SK-N-SH treated with all-trans-retinoic acid at 6 μM for 48 hours (cell line): ENCODE measurements around the gene GNAT3.

ENCODE experiments used
- ATAC-seq: fragments of 200-7000 bp; cut with Tn5 transposase; 3 replicates; pipeline ENCODE4 v1.9.1; 2020; ENCODE audit warnings: mild to moderate bottlenecking, moderate library complexity
- ARNTL ChIP-seq: fragments of 450-650 bp; formaldehyde crosslinking; IDR thresholded peaks from 2 replicates; pipeline ENCODE4 v1.5.0; 2020; ENCODE audit warnings: low read depth, mild to moderate bottlenecking, moderate library complexity, borderline replicate concordance
- BACH2 ChIP-seq: fragments of 250-450 bp; sonication (Bioruptor Pico); IDR thresholded peaks from 2 replicates; pipeline ENCODE4 v1.9.0; 2021; ENCODE audit warnings: mild to moderate bottlenecking, borderline replicate concordance
- CSDC2 ChIP-seq: fragments of 250-450 bp; sonication (Bioruptor Pico); IDR thresholded peaks from 2 replicates; pipeline ENCODE4 v1.5.0; 2020; ENCODE audit warnings: mild to moderate bottlenecking, moderate library complexity
- ESRRG ChIP-seq: fragments of 250-450 bp; sonication (Bioruptor Pico); IDR thresholded peaks from 2 replicates; pipeline ENCODE4 v1.6.1; 2021; ENCODE audit warnings: mild to moderate bottlenecking
- GLIS3 ChIP-seq: fragments of 250-450 bp; sonication (Bioruptor Pico); IDR thresholded peaks from 2 replicates; pipeline ENCODE4 v1.5.0; 2020; ENCODE audit warnings: mild to moderate bottlenecking, moderate library complexity
- ISL1 ChIP-seq: fragments of 250-450 bp; sonication (Bioruptor Pico); IDR thresholded peaks from 2 replicates; pipeline ENCODE4 v2.1.2; 2022; ENCODE audit warnings: mild to moderate bottlenecking, moderate library complexity
- OSR1 ChIP-seq: fragments of 250-450 bp; sonication (Bioruptor Pico); IDR thresholded peaks from 2 replicates; pipeline ENCODE4 v1.8.0; 2022; ENCODE audit warnings: moderate library complexity, mild to moderate bottlenecking, inconsistent platforms
- PPARA ChIP-seq: fragments of 250-450 bp; sonication (Bioruptor Pico); IDR thresholded peaks from 2 replicates; pipeline ENCODE4 v1.5.0; 2020; ENCODE audit warnings: mild to moderate bottlenecking, borderline replicate concordance
- RARB ChIP-seq: fragments of 250-450 bp; sonication (Bioruptor Pico); IDR thresholded peaks from 2 replicates; pipeline ENCODE4 v1.8.0; 2021; ENCODE audit warnings: mild to moderate bottlenecking, moderate library complexity
- SNAI2 ChIP-seq: fragments of 250-450 bp; sonication (Bioruptor Pico); IDR thresholded peaks from 2 replicates; pipeline ENCODE4 v1.5.0; 2020; ENCODE audit warnings: mild to moderate bottlenecking, moderate library complexity
- TCF4 ChIP-seq: fragments of 250-450 bp; sonication (Bioruptor Pico); IDR thresholded peaks from 2 replicates; pipeline ENCODE4 v1.8.0; 2021; ENCODE audit warnings: mild to moderate bottlenecking, moderate library complexity, borderline replicate concordance
- TOX ChIP-seq: fragments of 250-450 bp; sonication (Bioruptor Pico); IDR thresholded peaks from 2 replicates; pipeline ENCODE4 v1.8.0; 2021; ENCODE audit warnings: mild to moderate bottlenecking, moderate library complexity, borderline replicate concordance
- ZC3H10 ChIP-seq: fragments of 250-450 bp; sonication (Bioruptor Pico); IDR thresholded peaks from 2 replicates; pipeline ENCODE4 v1.5.1; 2021; ENCODE audit warnings: mild to moderate bottlenecking, moderate library complexity
- ZFP3 ChIP-seq: fragments of 250-450 bp; sonication (Bioruptor Pico); IDR thresholded peaks from 2 replicates; pipeline ENCODE4 v1.5.0; 2020; ENCODE audit warnings: mild to moderate bottlenecking, moderate library complexity
- ZFP30 ChIP-seq: fragments of 450-650 bp; formaldehyde crosslinking; IDR thresholded peaks from 2 replicates; pipeline ENCODE4 v1.5.0; 2022; ENCODE audit warnings: mild to moderate bottlenecking, moderate library complexity
- ZNF565 ChIP-seq: fragments of 450-650 bp; formaldehyde crosslinking; conservative IDR thresholded peaks from 2 replicates; pipeline ENCODE4 v1.5.0; 2020; ENCODE audit warnings: low read depth, mild to moderate bottlenecking, moderate library complexity
- ZNF70 ChIP-seq: fragments of 450-650 bp; formaldehyde crosslinking; IDR thresholded peaks from 2 replicates; pipeline ENCODE4 v1.5.0; 2020; ENCODE audit warnings: mild to moderate bottlenecking, moderate library complexity
- TF ChIP-seq, protein P1 (sequence below): fragments of 250-450 bp; sonication (Bioruptor Pico); IDR thresholded peaks from 2 replicates; pipeline ENCODE4 v1.5.0; 2020; ENCODE audit warnings: mild to moderate bottlenecking, moderate library complexity
- TF ChIP-seq, protein P2 (sequence below): fragments of 250-450 bp; sonication (Bioruptor Pico); IDR thresholded peaks from 2 replicates; pipeline ENCODE4 v1.8.0; 2021; ENCODE audit warnings: low read depth, mild to moderate bottlenecking, moderate library complexity, borderline replicate concordance
- TF ChIP-seq, protein P3 (sequence below): fragments of 250-450 bp; sonication (Bioruptor Pico); IDR thresholded peaks from 2 replicates; pipeline ENCODE4 v1.8.0; 2020; ENCODE audit warnings: mild to moderate bottlenecking, moderate library complexity, borderline replicate concordance
- TF ChIP-seq, protein P4 (sequence below): fragments of 250-450 bp; sonication (Bioruptor Pico); IDR thresholded peaks from 2 replicates; pipeline ENCODE4 v1.5.1; 2021; ENCODE audit warnings: mild to moderate bottlenecking, moderate library complexity

GNAT3 gene

DNA sequence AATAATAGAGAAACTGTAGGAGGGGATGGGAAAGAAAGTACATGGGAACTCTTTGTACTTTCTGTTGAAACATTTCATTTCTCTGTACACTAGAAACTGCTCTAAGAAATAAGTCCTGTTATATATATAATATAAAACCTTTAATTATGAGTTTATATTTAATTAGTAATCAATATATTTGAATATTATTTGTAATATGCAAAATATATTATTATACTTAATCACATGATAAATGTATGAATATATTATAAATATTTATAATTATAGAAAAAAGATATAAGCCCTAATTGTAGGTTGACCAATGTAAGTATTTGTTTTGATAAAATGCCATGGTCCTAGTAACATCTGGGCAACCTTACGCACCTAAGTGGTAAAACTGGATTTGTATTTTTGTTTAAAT lies 51.0 kb downstream of the GNAT3 start:
- ATAC-seq, result no peak
- no peak for TF ChIP-seq ESRRG (CRISPR knock-in tag)
- TF ChIP-seq PPARA, result no peak
- TF ChIP-seq, protein P1, sequence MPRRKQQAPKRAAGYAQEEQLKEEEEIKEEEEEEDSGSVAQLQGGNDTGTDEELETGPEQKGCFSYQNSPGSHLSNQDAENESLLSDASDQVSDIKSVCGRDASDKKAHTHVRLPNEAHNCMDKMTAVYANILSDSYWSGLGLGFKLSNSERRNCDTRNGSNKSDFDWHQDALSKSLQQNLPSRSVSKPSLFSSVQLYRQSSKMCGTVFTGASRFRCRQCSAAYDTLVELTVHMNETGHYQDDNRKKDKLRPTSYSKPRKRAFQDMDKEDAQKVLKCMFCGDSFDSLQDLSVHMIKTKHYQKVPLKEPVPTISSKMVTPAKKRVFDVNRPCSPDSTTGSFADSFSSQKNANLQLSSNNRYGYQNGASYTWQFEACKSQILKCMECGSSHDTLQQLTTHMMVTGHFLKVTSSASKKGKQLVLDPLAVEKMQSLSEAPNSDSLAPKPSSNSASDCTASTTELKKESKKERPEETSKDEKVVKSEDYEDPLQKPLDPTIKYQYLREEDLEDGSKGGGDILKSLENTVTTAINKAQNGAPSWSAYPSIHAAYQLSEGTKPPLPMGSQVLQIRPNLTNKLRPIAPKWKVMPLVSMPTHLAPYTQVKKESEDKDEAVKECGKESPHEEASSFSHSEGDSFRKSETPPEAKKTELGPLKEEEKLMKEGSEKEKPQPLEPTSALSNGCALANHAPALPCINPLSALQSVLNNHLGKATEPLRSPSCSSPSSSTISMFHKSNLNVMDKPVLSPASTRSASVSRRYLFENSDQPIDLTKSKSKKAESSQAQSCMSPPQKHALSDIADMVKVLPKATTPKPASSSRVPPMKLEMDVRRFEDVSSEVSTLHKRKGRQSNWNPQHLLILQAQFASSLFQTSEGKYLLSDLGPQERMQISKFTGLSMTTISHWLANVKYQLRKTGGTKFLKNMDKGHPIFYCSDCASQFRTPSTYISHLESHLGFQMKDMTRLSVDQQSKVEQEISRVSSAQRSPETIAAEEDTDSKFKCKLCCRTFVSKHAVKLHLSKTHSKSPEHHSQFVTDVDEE, result no peak
- TF ChIP-seq TOX (CRISPR knock-in tag), result no peak
- TF ChIP-seq, protein P2, sequence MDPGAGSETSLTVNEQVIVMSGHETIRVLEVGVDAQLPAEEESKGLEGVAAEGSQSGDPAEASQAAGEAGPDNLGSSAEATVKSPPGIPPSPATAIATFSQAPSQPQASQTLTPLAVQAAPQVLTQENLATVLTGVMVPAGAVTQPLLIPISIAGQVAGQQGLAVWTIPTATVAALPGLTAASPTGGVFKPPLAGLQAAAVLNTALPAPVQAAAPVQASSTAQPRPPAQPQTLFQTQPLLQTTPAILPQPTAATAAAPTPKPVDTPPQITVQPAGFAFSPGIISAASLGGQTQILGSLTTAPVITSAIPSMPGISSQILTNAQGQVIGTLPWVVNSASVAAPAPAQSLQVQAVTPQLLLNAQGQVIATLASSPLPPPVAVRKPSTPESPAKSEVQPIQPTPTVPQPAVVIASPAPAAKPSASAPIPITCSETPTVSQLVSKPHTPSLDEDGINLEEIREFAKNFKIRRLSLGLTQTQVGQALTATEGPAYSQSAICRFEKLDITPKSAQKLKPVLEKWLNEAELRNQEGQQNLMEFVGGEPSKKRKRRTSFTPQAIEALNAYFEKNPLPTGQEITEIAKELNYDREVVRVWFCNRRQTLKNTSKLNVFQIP (CRISPR knock-in tag), result no peak
- no peak for TF ChIP-seq SNAI2 (CRISPR knock-in tag)
- no peak for TF ChIP-seq ZFP30 (CRISPR knock-in tag)
- TF ChIP-seq, protein P3, sequence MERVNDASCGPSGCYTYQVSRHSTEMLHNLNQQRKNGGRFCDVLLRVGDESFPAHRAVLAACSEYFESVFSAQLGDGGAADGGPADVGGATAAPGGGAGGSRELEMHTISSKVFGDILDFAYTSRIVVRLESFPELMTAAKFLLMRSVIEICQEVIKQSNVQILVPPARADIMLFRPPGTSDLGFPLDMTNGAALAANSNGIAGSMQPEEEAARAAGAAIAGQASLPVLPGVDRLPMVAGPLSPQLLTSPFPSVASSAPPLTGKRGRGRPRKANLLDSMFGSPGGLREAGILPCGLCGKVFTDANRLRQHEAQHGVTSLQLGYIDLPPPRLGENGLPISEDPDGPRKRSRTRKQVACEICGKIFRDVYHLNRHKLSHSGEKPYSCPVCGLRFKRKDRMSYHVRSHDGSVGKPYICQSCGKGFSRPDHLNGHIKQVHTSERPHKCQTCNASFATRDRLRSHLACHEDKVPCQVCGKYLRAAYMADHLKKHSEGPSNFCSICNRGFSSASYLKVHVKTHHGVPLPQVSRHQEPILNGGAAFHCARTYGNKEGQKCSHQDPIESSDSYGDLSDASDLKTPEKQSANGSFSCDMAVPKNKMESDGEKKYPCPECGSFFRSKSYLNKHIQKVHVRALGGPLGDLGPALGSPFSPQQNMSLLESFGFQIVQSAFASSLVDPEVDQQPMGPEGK, result no peak
- no peak for TF ChIP-seq TCF4 (CRISPR knock-in tag)
- no peak for TF ChIP-seq ZNF565 (CRISPR knock-in tag)
- TF ChIP-seq, protein P4, sequence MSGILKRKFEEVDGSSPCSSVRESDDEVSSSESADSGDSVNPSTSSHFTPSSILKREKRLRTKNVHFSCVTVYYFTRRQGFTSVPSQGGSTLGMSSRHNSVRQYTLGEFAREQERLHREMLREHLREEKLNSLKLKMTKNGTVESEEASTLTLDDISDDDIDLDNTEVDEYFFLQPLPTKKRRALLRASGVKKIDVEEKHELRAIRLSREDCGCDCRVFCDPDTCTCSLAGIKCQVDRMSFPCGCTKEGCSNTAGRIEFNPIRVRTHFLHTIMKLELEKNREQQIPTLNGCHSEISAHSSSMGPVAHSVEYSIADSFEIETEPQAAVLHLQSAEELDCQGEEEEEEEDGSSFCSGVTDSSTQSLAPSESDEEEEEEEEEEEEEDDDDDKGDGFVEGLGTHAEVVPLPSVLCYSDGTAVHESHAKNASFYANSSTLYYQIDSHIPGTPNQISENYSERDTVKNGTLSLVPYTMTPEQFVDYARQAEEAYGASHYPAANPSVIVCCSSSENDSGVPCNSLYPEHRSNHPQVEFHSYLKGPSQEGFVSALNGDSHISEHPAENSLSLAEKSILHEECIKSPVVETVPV (CRISPR knock-in tag), result no peak
- no peak for TF ChIP-seq CSDC2 (CRISPR knock-in tag)
- no peak for TF ChIP-seq ZFP3 (CRISPR knock-in tag)
- TF ChIP-seq GLIS3, result no peak
- no peak for TF ChIP-seq ZC3H10 (CRISPR knock-in tag)
- TF ChIP-seq ZNF70 (CRISPR knock-in tag), result no peak
- TF ChIP-seq RARB (CRISPR knock-in tag), result no peak
- TF ChIP-seq BACH2 (CRISPR knock-in tag), result no peak

DNA sequence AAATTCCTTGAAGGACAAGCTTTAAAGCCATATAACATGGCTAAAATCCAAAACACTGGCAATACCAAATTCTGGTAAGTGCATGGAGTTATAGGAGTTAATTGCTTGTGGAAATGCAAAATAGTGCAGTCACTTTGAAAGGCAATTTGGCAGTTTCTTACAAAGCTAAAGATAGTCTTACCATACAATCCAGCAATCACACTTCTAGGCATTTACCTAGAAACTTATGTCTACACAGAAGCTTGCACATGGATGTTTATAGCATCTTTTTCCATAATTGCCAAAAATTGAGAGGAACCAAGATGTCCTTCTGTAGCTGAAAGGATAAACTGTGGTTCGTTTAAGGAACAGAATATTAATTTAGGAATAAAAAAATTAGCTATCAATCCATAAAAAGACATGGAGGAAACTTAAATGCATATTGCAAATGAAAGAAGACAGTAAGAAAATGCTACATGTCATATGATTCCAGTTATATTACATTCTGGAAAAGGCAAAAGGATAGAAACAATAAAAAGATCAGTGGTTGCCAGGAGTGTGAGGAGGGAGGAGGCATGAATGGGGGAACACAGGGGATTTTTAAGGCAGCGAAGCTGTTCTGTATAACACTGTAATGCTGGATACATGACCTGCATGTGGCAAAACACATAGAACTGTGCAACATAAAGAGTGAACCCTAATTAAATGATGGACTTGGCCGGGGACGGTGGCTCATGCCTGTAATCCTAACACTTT lies 51.9 kb downstream of the GNAT3 start:
- ATAC-seq, result no peak

More for the DNA sequence above, 51.9 kb downstream of the GNAT3 start:
- TF ChIP-seq ARNTL (CRISPR knock-in tag), result no peak
- no peak for TF ChIP-seq OSR1 (CRISPR knock-in tag)
- TF ChIP-seq GLIS3, result no peak
- TF ChIP-seq BACH2 (CRISPR knock-in tag), result no peak
- TF ChIP-seq TCF4 (CRISPR knock-in tag), result no peak
- TF ChIP-seq, protein P4 (CRISPR knock-in tag), result no peak
- TF ChIP-seq ZFP30 (CRISPR knock-in tag), result no peak
- TF ChIP-seq ISL1 (CRISPR knock-in tag), result no peak
- no peak for TF ChIP-seq ZNF70 (CRISPR knock-in tag)
